HepG2 (cell line): Measurements from ENCODE around the gene TOB1.

Experiments used
- ATF4 ChIP-seq, 2 experiments: fragments of 450-650 bp in 1 of 2; sonication (generic) in 1 of 2; formaldehyde crosslinking; IDR thresholded peaks; 2 replicates each; pipeline versions ENCODE4 v1.5.0 to v1.8.0; 2020 to 2022; ENCODE audit warnings: mild to moderate bottlenecking in 1 of 2, missing genetic modification reagents in 1 of 2
- CBX1 ChIP-seq: IDR thresholded peaks from one replicate; pipeline ENCODE4 v1.6.1; 2016; ENCODE audit warnings: antibody characterized with exemption, low read depth
- CTCF ChIP-seq: sonication (generic); formaldehyde crosslinking; IDR thresholded peaks from 2 replicates; pipeline ENCODE4 v1.5.0; 2020; ENCODE audit warnings: mild to moderate bottlenecking, missing genetic modification reagents, moderate library complexity
- MTA3 ChIP-seq: sonication (generic); formaldehyde crosslinking; IDR thresholded peaks from 2 replicates; pipeline ENCODE4 v1.4.0; 2020; ENCODE audit warnings: missing genetic modification reagents
- PAXIP1 ChIP-seq: sonication (generic); formaldehyde crosslinking; conservative IDR thresholded peaks from 2 replicates; pipeline ENCODE4 v1.4.0; 2020; ENCODE audit warnings: mild to moderate bottlenecking, missing genetic modification reagents, moderate library complexity
- POLR2A ChIP-seq, 2 experiments: IDR thresholded peaks; 2 replicates each; pipeline ENCODE4 v1.6.1; 2011; ENCODE audit warnings: low read depth in 2 of 2, low read length in 2 of 2, mild to moderate bottlenecking in 1 of 2, moderate library complexity in 1 of 2; ENCODE audit not compliant: insufficient read depth in 1 of 2
- POLR2AphosphoS5 ChIP-seq: IDR thresholded peaks from 2 replicates; pipeline ENCODE4 v1.6.1; 2012; ENCODE audit warnings: low read depth, low read length
- REST ChIP-seq, 2 experiments: IDR thresholded peaks; 2 replicates each; pipeline ENCODE4 v1.6.1; 2011 to 2012; ENCODE audit warnings: low read length in 2 of 2, borderline replicate concordance in 1 of 2, low read depth in 1 of 2, mild to moderate bottlenecking in 1 of 2, moderate library complexity in 1 of 2
- SIN3A ChIP-seq: IDR thresholded peaks from 2 replicates; pipeline ENCODE4 v1.6.1; 2011; ENCODE audit warnings: low read depth, mild to moderate bottlenecking, control low read depth, low read length, borderline replicate concordance
- ZNF776 ChIP-seq: sonication (generic); formaldehyde crosslinking; IDR thresholded peaks from 2 replicates; pipeline ENCODE4 v1.4.0; 2020; ENCODE audit warnings: mild to moderate bottlenecking, missing genetic modification reagents

- no peak for TF ChIP-seq SIN3A
- no peak for TF ChIP-seq POLR2A (IDR thresholded peaks at IDR 0.05; ENCODE audit: insufficient read depth in 1 of 2, low read depth in 2 of 2, low read length in 2 of 2)
- no peak for TF ChIP-seq POLR2AphosphoS5
- no peak for TF ChIP-seq MTA3 (CRISPR knock-in tag)
- no peak for TF ChIP-seq CTCF (CRISPR knock-in tag)
- TF ChIP-seq CBX1: no peak
- no peak for TF ChIP-seq ZNF776 (CRISPR knock-in tag)
- TF ChIP-seq ATF4 (CRISPR knock-in tag; IDR thresholded peaks at IDR 0.05): no peak
- TF ChIP-seq REST (IDR thresholded peaks at IDR 0.05; ENCODE audit: borderline replicate concordance in 1 of 2, low read depth in 1 of 2, low read length in 2 of 2): no peak
- no peak for TF ChIP-seq PAXIP1 (CRISPR knock-in tag)
Observed at GRCh38 chr17:50815400-50815799, 50.8 kb downstream of the TOB1 start.
